Keratinocyte (primary cell): ENCODE data around the gene GSS. TPM values are rescaled to one million over a fixed set of nuclear protein-coding genes. Genes with fewer than 3 reads are reported as not detected.

Source experiments
- DNase-seq: peaks from one replicate; pipeline ENCODE4 v3.0.0-alpha.2; 2011; ENCODE audit warnings: low read depth, missing footprints, low spot score
- FAIRE-seq: peaks from 2 replicates; lab custom pipeline; 2011; peaks lifted over from hg19 to GRCh38; lab: Jason Lieb, UNC
- H2AFZ ChIP-seq: 2 replicates; pipeline ENCODE4 v1.6.0; 2012; ENCODE audit warnings: low read length, control low read depth, inconsistent platforms; ENCODE audit not compliant: control insufficient read depth
- H3K27ac ChIP-seq: 2 replicates; pipeline ENCODE4 v1.5.1; 2011; ENCODE audit warnings: low read length; ENCODE audit not compliant: control insufficient read depth, insufficient read depth
- H3K27me3 ChIP-seq: 3 replicates; pipeline ENCODE4 v1.6.0; 2011; ENCODE audit warnings: low read length; ENCODE audit not compliant: control insufficient read depth, insufficient read depth; ENCODE audit errors: extremely low read depth
- H3K36me3 ChIP-seq, 2 experiments: 2 replicates in 1 of 2; 3 replicates in 1 of 2; pipeline ENCODE4 v1.5.1; 2011; ENCODE audit warnings: low read length in 2 of 2, mild to moderate bottlenecking in 1 of 2; ENCODE audit not compliant: control insufficient read depth in 2 of 2, insufficient read depth in 2 of 2; ENCODE audit errors: extremely low read depth in 1 of 2
- H3K4me1 ChIP-seq: 3 replicates; pipeline ENCODE4 v1.5.1; 2011; ENCODE audit warnings: low read length; ENCODE audit not compliant: control insufficient read depth, insufficient read depth; ENCODE audit errors: extremely low read depth
- H3K4me2 ChIP-seq: 3 replicates; pipeline ENCODE4 v1.6.0; 2011; ENCODE audit warnings: low read depth, low read length; ENCODE audit not compliant: control insufficient read depth, insufficient read depth; ENCODE audit errors: extremely low read depth
- H3K4me3 ChIP-seq, 3 experiments: fragments of 200-600 bp in 1 of 3; sonication (generic) in 1 of 3; 2 replicates in 2 of 3; 3 replicates in 1 of 3; pipeline ENCODE4 v1.5.1; 2011 to 2016; ENCODE audit warnings: low read length in 3 of 3, mild to moderate bottlenecking in 3 of 3, control low read depth in 2 of 3, inconsistent platforms in 1 of 3, low read depth in 1 of 3, mixed read lengths in 1 of 3, mixed run types in 1 of 3, moderate library complexity in 1 of 3; ENCODE audit not compliant: control insufficient read depth in 2 of 3, insufficient read depth in 2 of 3; ENCODE audit errors: extremely low read depth in 1 of 3
- H3K79me2 ChIP-seq: 2 replicates; pipeline ENCODE4 v1.6.0; 2012; ENCODE audit warnings: low read length; ENCODE audit not compliant: control insufficient read depth, insufficient read depth
- H3K9ac ChIP-seq: 3 replicates; pipeline ENCODE4 v1.6.0; 2011; ENCODE audit warnings: low read length; ENCODE audit not compliant: control insufficient read depth, insufficient read depth; ENCODE audit errors: extremely low read depth
- H3K9me1 ChIP-seq: 3 replicates; pipeline ENCODE4 v1.6.0; 2011; ENCODE audit warnings: low read length; ENCODE audit not compliant: control insufficient read depth, insufficient read depth; ENCODE audit errors: extremely low read depth
- H3K9me3 ChIP-seq: 2 replicates; pipeline ENCODE4 v1.5.1; 2012; ENCODE audit warnings: low read depth, low read length; ENCODE audit not compliant: control insufficient read depth
- H4K20me1 ChIP-seq: 3 replicates; pipeline ENCODE4 v1.6.0; 2011; ENCODE audit warnings: low read length; ENCODE audit not compliant: control insufficient read depth, insufficient read depth; ENCODE audit errors: extremely low read depth
- CTCF ChIP-seq, 3 experiments: IDR thresholded peaks in 1 of 3; conservative IDR thresholded peaks in 1 of 3; optimal IDR thresholded peaks in 1 of 3; 2 replicates in 2 of 3; 3 replicates in 1 of 3; pipeline versions ENCODE3 to v1.5.1; 2011; ENCODE audit warnings: low read length in 3 of 3, mild to moderate bottlenecking in 3 of 3, moderate library complexity in 2 of 3, control low read depth in 1 of 3, inconsistent platforms in 1 of 3; ENCODE audit not compliant: insufficient read depth in 2 of 3; ENCODE audit errors: extremely low read depth in 1 of 3
- EZH2 ChIP-seq: IDR thresholded peaks from one replicate; pipeline ENCODE4 v1.6.1; 2012; ENCODE audit warnings: inconsistent platforms, mild to moderate bottlenecking, low read length, moderate library complexity
- dilution Hi-C: fragments of 300-500 bp; cut with MboI; formaldehyde crosslinking; loops from one replicate; pipeline ENCODE4 v1.7.0; 2020; ENCODE audit warnings: low sequenced_read_pairs; ENCODE audit not compliant: extremely low pct_ligation_motif_present
- polyA plus RNA-seq, 5 experiments: library from polyadenylated mRNA; depleted of rRNA in 3 of 5; stranded (reverse) in 3 of 5; stranded (forward) in 1 of 5; unstranded in 1 of 5; fragments of >200 nt; gene quantifications; 1 replicate in 1 of 5; 2 replicates in 3 of 5; 3 replicates in 1 of 5; pipeline versions ENCODE4 v1.2.1 to v1.2.3, GENCODE V29; 2011 to 2012; ENCODE audit warnings: missing spikeins in 2 of 5, low read depth in 1 of 5, low replicate concordance in 1 of 5

The GSS gene
- polyA plus RNA-seq, 1 donor (not counting 4 experiments of a cell fraction or from before 2014, with no cell fraction given) = 101 TPM

DNA sequence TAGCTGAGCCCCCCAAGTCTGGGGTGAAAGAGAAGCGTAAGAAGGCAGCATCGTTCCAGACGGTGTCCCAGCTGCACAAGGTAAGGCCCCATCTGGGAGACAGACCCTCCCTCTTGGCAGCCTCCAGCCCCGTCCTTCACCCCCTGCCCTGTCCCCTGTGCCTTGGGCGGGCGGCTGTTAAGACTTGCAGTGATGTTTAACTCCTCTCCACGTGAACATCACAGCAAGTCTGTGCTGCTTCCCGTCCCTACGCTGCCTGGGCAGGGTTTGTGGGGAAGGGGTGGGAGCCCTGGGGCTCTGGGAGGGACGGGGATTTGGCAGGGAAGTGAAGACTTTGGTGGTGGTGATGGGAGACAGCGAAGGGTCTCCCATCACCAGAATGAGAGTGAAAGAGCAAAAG lies 34.6 kb upstream of the GSS start:
- Histone ChIP-seq H3K9ac (no peak overlapping the region), H3K79me2 (no peaks in the 10 kb centered on the region), H3K27me3 (peaks cover 8% of the 10 kb centered on the region), H3K27ac (no peak overlapping the region), H3K4me3 (no peak overlapping the region), H2AFZ (no peak overlapping the region), H3K9me3 (no peaks in the 10 kb centered on the region), H4K20me1 (no peaks in the 10 kb centered on the region), H3K9me1 (no peaks in the 10 kb centered on the region), H3K4me1 (no peaks in the 10 kb centered on the region), H3K4me2 (no peak overlapping the region), H3K36me3 (peaks cover 0 to 5% of the 10 kb centered on the region in 2 experiments)
- dilution Hi-C loops = no loop called here
- no peak for DNase-seq
- no peak for FAIRE-seq
- no peak for TF ChIP-seq EZH2
- TF ChIP-seq CTCF (optimal IDR thresholded peaks at IDR 0.05 in 1 of 3, IDR thresholded peaks at IDR 0.05 in 1 of 3, conservative IDR thresholded peaks at IDR 0.05 in 1 of 3; ENCODE audit: extremely low read depth in 1 of 3, insufficient read depth in 2 of 3, low read length in 3 of 3) = no peak

DNA sequence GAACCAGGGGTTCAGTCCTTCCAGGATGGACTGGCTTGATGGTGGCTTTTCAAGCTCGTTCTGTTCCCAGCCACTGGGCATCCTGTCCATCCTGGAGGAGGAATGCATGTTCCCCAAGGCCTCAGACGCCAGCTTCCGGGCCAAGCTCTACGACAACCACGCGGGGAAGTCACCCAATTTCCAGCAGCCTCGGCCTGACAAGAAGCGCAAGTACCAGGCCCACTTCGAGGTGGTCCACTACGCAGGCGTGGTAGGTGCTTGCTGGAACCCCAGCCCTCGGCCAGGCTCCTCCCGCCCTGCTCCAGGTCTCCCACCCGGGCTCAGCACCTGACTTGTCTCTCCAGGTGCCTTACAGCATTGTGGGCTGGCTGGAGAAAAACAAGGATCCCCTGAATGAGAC lies 34.1 kb upstream of the GSS start:
- Histone ChIP-seq H3K4me2 (no peak overlapping the region), H3K9ac (no peak overlapping the region)

More for the DNA sequence above, 34.1 kb upstream of the GSS start:
- Histone ChIP-seq H3K27me3 (peaks cover 13% of the 10 kb centered on the region), H2AFZ (no peak overlapping the region), H4K20me1 (no peaks in the 10 kb centered on the region), H3K27ac (no peak overlapping the region), H3K4me3 (no peak overlapping the region), H3K9me1 (no peaks in the 10 kb centered on the region), H3K9me3 (no peaks in the 10 kb centered on the region), H3K79me2 (no peaks in the 10 kb centered on the region), H3K4me1 (no peaks in the 10 kb centered on the region), H3K36me3 (peaks cover 0 to 4% of the 10 kb centered on the region in 2 experiments)
- FAIRE-seq = no peak
- no peak for TF ChIP-seq CTCF (optimal IDR thresholded peaks at IDR 0.05 in 1 of 3, IDR thresholded peaks at IDR 0.05 in 1 of 3, conservative IDR thresholded peaks at IDR 0.05 in 1 of 3; ENCODE audit: extremely low read depth in 1 of 3, insufficient read depth in 2 of 3, low read length in 3 of 3)
- TF ChIP-seq EZH2 = no peak
- no peak for DNase-seq
- dilution Hi-C loops = no loop called here
